ENCODE measurements around the gene UBE4A. TPM values are rescaled to one million over a fixed set of nuclear protein-coding genes. Genes with fewer than 3 reads are reported as not detected.

The UBE4A gene
- total RNA-seq, 1 experiment from 2014 or later: 30.8 TPM

DNA sequence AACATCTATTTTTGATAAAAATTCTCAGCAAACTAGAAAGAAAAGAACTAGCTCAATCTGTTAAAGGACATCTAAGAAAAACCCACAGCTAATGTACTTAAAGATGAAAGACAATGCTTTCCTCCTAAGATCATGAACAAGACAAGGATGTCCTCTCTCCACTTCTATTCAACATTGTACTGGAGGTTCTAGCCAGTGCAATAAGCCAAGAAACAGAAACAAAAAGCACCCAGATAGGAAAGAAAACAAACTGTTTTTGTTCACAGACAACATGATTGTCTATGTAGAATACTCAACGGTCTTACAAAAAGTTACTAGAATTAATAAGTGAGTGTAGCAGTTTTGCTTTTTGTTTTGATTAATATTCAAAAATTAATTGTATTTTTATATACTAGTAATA lies 24.7 kb upstream of the UBE4A start:
- BruUV-seq (replicated peaks): no TSS peak
- no peaks in the 10 kb centered on the region for H3K36me3 Mint-ChIP-seq (ENCODE audit: insufficient read depth, unreplicated experiment)
- H3K9me3 Mint-ChIP-seq (ENCODE audit: low read depth, unreplicated experiment): no peaks in the 10 kb centered on the region
- CTCF ChIA-PET: interaction anchor here (0.9 kb wide), 1 partner anchor 28 kb away, joined by 5 read pairs; no protein-coding TSS in a partner anchor
- no peak for DNase-seq
- peaks cover 17% of the 10 kb centered on the region for H3K27me3 Mint-ChIP-seq (ENCODE audit: unreplicated experiment)
- intact Hi-C loops (cut with micrococcal nuclease; ENCODE audit: unreplicated experiment): no loop called here
- H3K27ac Mint-ChIP-seq (ENCODE audit: unreplicated experiment): no peak overlapping the region
- TF ChIP-seq, protein P1, sequence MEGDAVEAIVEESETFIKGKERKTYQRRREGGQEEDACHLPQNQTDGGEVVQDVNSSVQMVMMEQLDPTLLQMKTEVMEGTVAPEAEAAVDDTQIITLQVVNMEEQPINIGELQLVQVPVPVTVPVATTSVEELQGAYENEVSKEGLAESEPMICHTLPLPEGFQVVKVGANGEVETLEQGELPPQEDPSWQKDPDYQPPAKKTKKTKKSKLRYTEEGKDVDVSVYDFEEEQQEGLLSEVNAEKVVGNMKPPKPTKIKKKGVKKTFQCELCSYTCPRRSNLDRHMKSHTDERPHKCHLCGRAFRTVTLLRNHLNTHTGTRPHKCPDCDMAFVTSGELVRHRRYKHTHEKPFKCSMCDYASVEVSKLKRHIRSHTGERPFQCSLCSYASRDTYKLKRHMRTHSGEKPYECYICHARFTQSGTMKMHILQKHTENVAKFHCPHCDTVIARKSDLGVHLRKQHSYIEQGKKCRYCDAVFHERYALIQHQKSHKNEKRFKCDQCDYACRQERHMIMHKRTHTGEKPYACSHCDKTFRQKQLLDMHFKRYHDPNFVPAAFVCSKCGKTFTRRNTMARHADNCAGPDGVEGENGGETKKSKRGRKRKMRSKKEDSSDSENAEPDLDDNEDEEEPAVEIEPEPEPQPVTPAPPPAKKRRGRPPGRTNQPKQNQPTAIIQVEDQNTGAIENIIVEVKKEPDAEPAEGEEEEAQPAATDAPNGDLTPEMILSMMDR (IDR thresholded peaks at IDR 0.05; ENCODE audit: unreplicated experiment): no peak
- H3K4me3 Mint-ChIP-seq (ENCODE audit: low read depth, unreplicated experiment): no peak overlapping the region
- no peaks in the 10 kb centered on the region for H3K4me1 Mint-ChIP-seq (ENCODE audit: low read depth, unreplicated experiment)

DNA sequence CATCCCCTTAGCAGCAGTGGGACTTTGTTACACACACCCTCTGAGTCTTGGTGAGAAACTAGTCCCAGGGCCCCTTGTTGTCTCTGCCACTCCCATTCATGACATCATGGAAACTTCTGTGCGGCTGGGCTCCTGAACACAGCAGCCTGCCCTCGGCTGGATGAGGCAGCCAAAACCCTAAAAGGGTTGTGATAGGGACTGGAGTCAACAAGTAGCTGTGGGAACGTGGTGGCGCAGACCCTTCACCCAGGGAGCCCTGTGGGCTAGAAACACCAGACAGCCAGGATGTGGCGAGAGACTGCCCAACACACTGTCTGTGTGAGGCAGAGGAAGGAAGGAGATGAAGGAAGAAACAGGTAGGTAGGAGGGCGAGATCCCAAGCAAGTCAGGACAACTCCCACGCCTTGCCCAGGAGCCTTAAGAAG lies 20.8 kb upstream of the UBE4A start:
- Mint-ChIP-seq H3K36me3 (ENCODE audit: insufficient read depth, unreplicated experiment) (no peaks in the 10 kb centered on the region), H3K4me3 (ENCODE audit: low read depth, unreplicated experiment) (no peak overlapping the region), H3K27ac (ENCODE audit: unreplicated experiment) (peak overlapping the region; percentile 58), H3K27me3 (ENCODE audit: unreplicated experiment) (peaks cover 34% of the 10 kb centered on the region), H3K9me3 (ENCODE audit: low read depth, unreplicated experiment) (no peaks in the 10 kb centered on the region), H3K4me1 (ENCODE audit: low read depth, unreplicated experiment) (no peaks in the 10 kb centered on the region)
- TF ChIP-seq, protein P1 (IDR thresholded peaks at IDR 0.05; ENCODE audit: unreplicated experiment): no peak
- intact Hi-C loops (cut with micrococcal nuclease; ENCODE audit: unreplicated experiment): no loop called here
- no peak for DNase-seq
- no TSS peak for BruUV-seq (replicated peaks)
- CTCF ChIA-PET: interaction anchor here (0.6 kb wide), 1 partner anchor 1026 kb away, joined by 4 read pairs; no protein-coding TSS in a partner anchor

DNA sequence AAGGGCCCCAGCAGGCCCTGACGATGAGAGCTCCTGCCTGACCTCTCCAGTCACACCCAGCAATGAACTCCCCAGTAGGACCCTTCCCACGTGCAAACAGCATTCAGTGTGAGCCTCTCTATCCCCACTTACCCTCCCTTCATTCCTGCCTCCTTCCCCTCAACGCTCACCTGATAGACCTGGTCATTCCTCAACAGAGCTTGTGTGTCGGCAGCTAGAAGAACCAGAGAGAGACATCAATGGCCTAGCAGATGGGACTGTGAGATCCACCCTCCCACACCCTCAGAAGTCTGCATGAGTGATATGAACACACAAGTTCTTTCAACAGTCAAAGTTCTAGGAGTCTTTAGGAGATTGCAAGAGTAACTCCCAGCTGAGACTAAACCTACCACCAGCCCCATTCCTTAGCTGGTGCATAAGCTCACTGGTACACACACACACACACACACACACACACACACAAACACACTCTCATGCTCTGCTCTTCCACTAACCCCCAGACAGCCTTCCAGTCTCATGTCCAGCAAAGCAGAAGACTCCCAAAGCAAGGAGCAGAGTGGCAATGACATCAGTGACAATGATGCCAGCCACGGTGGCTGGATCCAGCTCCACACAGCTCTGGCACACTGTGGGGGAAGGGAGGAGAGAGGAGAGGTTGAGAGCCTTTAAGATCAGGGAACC lies 20.0 kb upstream of the UBE4A start:
- no peak for DNase-seq
- Mint-ChIP-seq H3K36me3 (ENCODE audit: insufficient read depth, unreplicated experiment) (no peaks in the 10 kb centered on the region), H3K27me3 (ENCODE audit: unreplicated experiment) (peaks cover 36% of the 10 kb centered on the region), H3K9me3 (ENCODE audit: low read depth, unreplicated experiment) (no peaks in the 10 kb centered on the region), H3K27ac (ENCODE audit: unreplicated experiment) (no peak overlapping the region), H3K4me1 (ENCODE audit: low read depth, unreplicated experiment) (no peaks in the 10 kb centered on the region), H3K4me3 (ENCODE audit: low read depth, unreplicated experiment) (no peak overlapping the region)
- TF ChIP-seq, protein P1 (IDR thresholded peaks at IDR 0.05; ENCODE audit: unreplicated experiment): no peak
- CTCF ChIA-PET: no interaction called here
- no TSS peak for BruUV-seq (replicated peaks)
- intact Hi-C loops (cut with micrococcal nuclease; ENCODE audit: unreplicated experiment): no loop called here

DNA sequence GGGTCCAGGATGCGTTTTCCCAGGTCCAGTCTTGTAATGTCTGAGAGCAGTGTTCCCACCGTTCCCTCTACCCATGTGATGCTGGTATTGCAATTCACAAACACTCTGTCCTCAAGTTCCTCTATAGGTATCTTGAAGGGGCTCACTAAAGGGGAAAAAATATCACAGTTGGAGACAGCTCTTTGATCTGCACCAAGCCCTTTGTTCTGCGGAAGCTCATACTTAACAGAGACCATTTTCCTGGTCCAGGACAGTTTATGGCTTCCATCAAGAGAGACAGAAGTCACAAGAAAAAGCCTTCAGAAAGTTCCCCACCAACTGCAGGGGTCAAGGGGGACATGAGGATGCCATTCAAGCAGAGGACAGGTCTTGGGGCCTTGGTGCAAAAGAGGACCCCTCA lies 19.0 kb upstream of the UBE4A start:
- TF ChIP-seq, protein P1 (IDR thresholded peaks at IDR 0.05; ENCODE audit: unreplicated experiment): no peak
- H3K36me3 Mint-ChIP-seq (ENCODE audit: insufficient read depth, unreplicated experiment): no peaks in the 10 kb centered on the region
- H3K4me3 Mint-ChIP-seq (ENCODE audit: low read depth, unreplicated experiment): no peak overlapping the region
- CTCF ChIA-PET: interaction anchor here (0.7 kb wide), 1 partner anchor 1017 kb away, joined by 3 read pairs; no protein-coding TSS in a partner anchor
- DNase-seq: no peak
- H3K4me1 Mint-ChIP-seq (ENCODE audit: low read depth, unreplicated experiment): peaks cover 5% of the 10 kb centered on the region
- BruUV-seq (replicated peaks): no TSS peak
- intact Hi-C loops (cut with micrococcal nuclease; ENCODE audit: unreplicated experiment): no loop called here
- H3K27me3 Mint-ChIP-seq (ENCODE audit: unreplicated experiment): peaks cover 46% of the 10 kb centered on the region
- peaks cover 3% of the 10 kb centered on the region for H3K9me3 Mint-ChIP-seq (ENCODE audit: low read depth, unreplicated experiment)
- no peak overlapping the region for H3K27ac Mint-ChIP-seq (ENCODE audit: unreplicated experiment)

Data from Calu3 (cell line).